22Rv1 (cell line): Measurements from ENCODE around the gene MTA1.

Experiments
- ZFX ChIP-seq: fragments of 450-650 bp; IDR thresholded peaks from 2 replicates; pipeline ENCODE4 v1.6.1; 2017; ENCODE audit warnings: antibody characterized with exemption, borderline replicate concordance
- TF ChIP-seq, protein P1 (sequence below): fragments of 450-650 bp; IDR thresholded peaks from 2 replicates; pipeline ENCODE4 v1.5.1; 2017; ENCODE audit warnings: mild to moderate bottlenecking

DNA sequence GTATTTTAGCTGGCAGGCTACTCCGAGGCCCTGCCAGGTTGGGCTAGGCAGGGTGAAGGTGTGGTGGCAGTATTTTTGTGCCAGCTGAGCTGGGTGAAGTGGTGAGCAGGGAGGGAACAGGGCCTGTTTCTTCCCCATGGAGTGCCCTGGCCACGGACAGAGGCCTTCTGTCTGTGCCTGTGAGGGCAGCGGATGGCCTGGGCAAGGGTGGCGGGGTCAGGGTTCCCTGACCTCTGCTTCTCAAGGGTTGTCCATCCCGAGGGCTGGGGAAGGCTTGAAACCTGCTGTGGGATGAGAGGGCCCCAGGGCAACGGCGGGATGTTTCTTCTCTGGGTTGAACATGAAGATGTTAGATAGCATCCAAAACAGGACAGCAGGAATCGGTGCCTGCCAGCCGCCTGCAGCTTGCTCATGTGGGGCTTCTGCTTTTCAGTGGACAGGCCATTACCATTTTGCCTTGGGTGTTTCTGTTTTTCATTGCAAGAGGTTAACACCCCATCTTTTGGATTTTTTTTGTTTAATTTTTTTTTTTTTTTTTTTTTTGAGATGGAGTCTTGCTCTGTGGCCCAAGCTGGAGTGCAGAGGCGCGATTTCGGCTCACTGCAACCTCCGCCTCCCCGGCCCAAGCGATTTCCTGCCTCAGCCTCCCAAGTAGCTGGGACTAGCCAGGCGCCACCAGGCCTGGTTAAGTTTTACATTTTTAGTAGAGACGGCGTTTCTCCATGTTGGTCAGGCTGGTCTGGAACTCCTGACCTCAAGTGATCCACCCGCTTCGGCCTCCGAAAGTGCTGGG is 3.3 kb downstream of the MTA1 start:
- TF ChIP-seq, protein P1, sequence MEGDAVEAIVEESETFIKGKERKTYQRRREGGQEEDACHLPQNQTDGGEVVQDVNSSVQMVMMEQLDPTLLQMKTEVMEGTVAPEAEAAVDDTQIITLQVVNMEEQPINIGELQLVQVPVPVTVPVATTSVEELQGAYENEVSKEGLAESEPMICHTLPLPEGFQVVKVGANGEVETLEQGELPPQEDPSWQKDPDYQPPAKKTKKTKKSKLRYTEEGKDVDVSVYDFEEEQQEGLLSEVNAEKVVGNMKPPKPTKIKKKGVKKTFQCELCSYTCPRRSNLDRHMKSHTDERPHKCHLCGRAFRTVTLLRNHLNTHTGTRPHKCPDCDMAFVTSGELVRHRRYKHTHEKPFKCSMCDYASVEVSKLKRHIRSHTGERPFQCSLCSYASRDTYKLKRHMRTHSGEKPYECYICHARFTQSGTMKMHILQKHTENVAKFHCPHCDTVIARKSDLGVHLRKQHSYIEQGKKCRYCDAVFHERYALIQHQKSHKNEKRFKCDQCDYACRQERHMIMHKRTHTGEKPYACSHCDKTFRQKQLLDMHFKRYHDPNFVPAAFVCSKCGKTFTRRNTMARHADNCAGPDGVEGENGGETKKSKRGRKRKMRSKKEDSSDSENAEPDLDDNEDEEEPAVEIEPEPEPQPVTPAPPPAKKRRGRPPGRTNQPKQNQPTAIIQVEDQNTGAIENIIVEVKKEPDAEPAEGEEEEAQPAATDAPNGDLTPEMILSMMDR: no peak
- no peak for TF ChIP-seq ZFX
